CD4-positive, alpha-beta T cell treated with Interleukin-15 for 1 hour (primary cell): ENCODE measurements around the gene SLC4A8.

Experiments
- DNase-seq: peaks from one replicate; pipeline ENCODE4 v3.0.0-alpha.2; 2020

SLC4A8 gene

GRCh38 chr12:51395283-51396230 lies 29.1 kb upstream of the SLC4A8 start:
- no peak for DNase-seq

GRCh38 chr12:51397670-51398069 lies 27.0 kb upstream of the SLC4A8 start:
- DNase-seq = no peak

- no peak for DNase-seq
These were observed 24.7 kb upstream of the SLC4A8 start for GRCh38 chr12:51399891-51400290.

- DNase-seq = no peak
These were observed 23.6 kb upstream of the SLC4A8 start for GRCh38 chr12:51401020-51401419.

GRCh38 chr12:51401486-51401885 lies 23.1 kb upstream of the SLC4A8 start:
- no peak for DNase-seq

GRCh38 chr12:51401900-51402299 lies 22.7 kb upstream of the SLC4A8 start:
- no peak for DNase-seq

GRCh38 chr12:51403159-51403558 lies 21.5 kb upstream of the SLC4A8 start:
- DNase-seq = no peak

GRCh38 chr12:51403681-51404136 lies 20.9 kb upstream of the SLC4A8 start:
- peak; percentile 58 for DNase-seq

GRCh38 chr12:51404627-51405026 lies 20.0 kb upstream of the SLC4A8 start:
- no peak for DNase-seq

GRCh38 chr12:51405801-51406207 lies 18.8 kb upstream of the SLC4A8 start:
- no peak for DNase-seq

- DNase-seq = no peak
These were observed 18.3 kb upstream of the SLC4A8 start for GRCh38 chr12:51406290-51406689.

GRCh38 chr12:51406859-51407258 lies 17.8 kb upstream of the SLC4A8 start:
- DNase-seq = no peak

GRCh38 chr12:51407604-51408003 lies 17.0 kb upstream of the SLC4A8 start:
- no peak for DNase-seq

GRCh38 chr12:51409846-51410245 lies 14.8 kb upstream of the SLC4A8 start:
- DNase-seq = no peak

GRCh38 chr12:51413149-51413548 lies 11.5 kb upstream of the SLC4A8 start:
- no peak for DNase-seq

GRCh38 chr12:51413791-51414190 lies 10.8 kb upstream of the SLC4A8 start:
- no peak for DNase-seq

- DNase-seq = no peak
These were observed 8.7 kb upstream of the SLC4A8 start for GRCh38 chr12:51415931-51416330.

GRCh38 chr12:51417826-51418225 lies 6.8 kb upstream of the SLC4A8 start:
- DNase-seq = no peak

GRCh38 chr12:51419425-51420193 lies 5.0 kb upstream of the SLC4A8 start:
- DNase-seq = no peak

- DNase-seq = peak; percentile 30
These were observed 3.3 kb upstream of the SLC4A8 start for GRCh38 chr12:51421266-51421884.

GRCh38 chr12:51424094-51424661 lies 453 bp upstream of the SLC4A8 start:
- no peak for DNase-seq

- no peak for DNase-seq
These were observed 3.6 kb downstream of the SLC4A8 start for GRCh38 chr12:51428256-51428655.

- no peak for DNase-seq
These were observed 5.1 kb downstream of the SLC4A8 start for GRCh38 chr12:51429700-51430099.
